ENCODE results near the gene NPS. TPM values are rescaled to one million over a fixed set of nuclear protein-coding genes. Genes with fewer than 3 reads are reported as not detected.

NPS gene
- total RNA-seq, 1 experiment from 2014 or later: not detected

GRCh38 chr10:127577376-127578258 is 28.5 kb downstream of the NPS start:
- H3K4me3 Mint-ChIP-seq: no peak overlapping the region
- DNase-seq (ENCODE audit: low spot score): no peak
- TF ChIP-seq CREB1 (CRISPR knock-in tag; IDR thresholded peaks at IDR 0.05) (no peak), E2F5 (CRISPR knock-in tag; IDR thresholded peaks at IDR 0.05) (no peak), ATF6 (CRISPR knock-in tag; IDR thresholded peaks at IDR 0.05) (no peak), JUN (CRISPR knock-in tag; IDR thresholded peaks at IDR 0.05) (no peak), ZNF396 (CRISPR knock-in tag; IDR thresholded peaks at IDR 0.05; ENCODE audit: borderline replicate concordance) (no peak), JAZF1 (CRISPR knock-in tag; IDR thresholded peaks at IDR 0.05) (no peak), ERG (CRISPR knock-in tag; IDR thresholded peaks at IDR 0.05) (no peak), MLX (CRISPR knock-in tag; IDR thresholded peaks at IDR 0.05) (no peak), ARID4B (CRISPR knock-in tag; IDR thresholded peaks at IDR 0.05; ENCODE audit: borderline replicate concordance) (no peak), ATF3 (CRISPR knock-in tag; conservative IDR thresholded peaks at IDR 0.05) (no peak), ZSCAN18 (CRISPR knock-in tag; IDR thresholded peaks at IDR 0.05) (no peak), ELF4 (CRISPR knock-in tag; IDR thresholded peaks at IDR 0.05; ENCODE audit: low read depth) (no peak), MAX (CRISPR knock-in tag; IDR thresholded peaks at IDR 0.05) (no peak)
- no peak overlapping the region for H3K27ac Mint-ChIP-seq
- POLR2A ChIA-PET: interaction anchor here (0.6 kb wide), 1 partner anchor 275 kb away, joined by 3 read pairs; no protein-coding TSS in a partner anchor
- H3K9me3 Mint-ChIP-seq: peaks cover 13% of the 10 kb centered on the region
- CTCF ChIA-PET: interaction anchor here (1.3 kb wide), 1 partner anchor 53 kb away, joined by 3 read pairs; no protein-coding TSS in a partner anchor
- H3K4me1 Mint-ChIP-seq: no peaks in the 10 kb centered on the region
- no peaks in the 10 kb centered on the region; the same call in 1 of the 2 replicates for H3K27me3 Mint-ChIP-seq (ENCODE audit: low read depth)
- H3K36me3 Mint-ChIP-seq: no peaks in the 10 kb centered on the region; the same call in 1 of the 2 replicates
- ATAC-seq: no peak

Measured in WTC11 (cell line).